ENCODE data around the gene SLC14A1.
"Not testable (repeated sequence)": the region's sequence is repeated elsewhere in the genome, so short reads cannot be mapped to it uniquely, and the experiment has no call there.

The SLC14A1 gene

DNA sequence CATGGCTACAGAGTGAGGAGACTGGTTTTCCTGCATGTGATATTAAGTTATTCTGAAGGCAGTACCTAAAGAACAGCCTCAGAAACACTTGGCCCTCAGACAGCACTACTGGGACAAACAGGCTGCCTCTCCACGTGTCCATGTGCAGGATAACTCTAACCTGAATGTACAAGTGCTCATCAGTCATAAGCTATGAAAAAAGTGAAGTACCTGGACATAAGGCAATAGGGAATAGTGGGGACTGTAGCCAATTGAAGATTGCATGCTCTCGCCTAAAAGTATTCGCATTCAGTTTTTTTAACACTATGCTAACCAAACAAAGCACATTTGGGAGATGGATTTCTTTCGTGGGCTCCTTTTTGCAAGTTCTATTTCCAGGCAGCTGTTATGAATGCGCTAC is 33.0 kb downstream of the SLC14A1 start:
- no peak for DNase-seq (ENCODE audit: low read depth in 2 of 2)

- DNase-seq (ENCODE audit: low read depth in 2 of 2), result not testable (repeated sequence)
These were observed 33.7 kb downstream of the SLC14A1 start for GRCh38 chr18:45757644-45758043.

GRCh38 chr18:45760462-45761036 is 36.6 kb downstream of the SLC14A1 start:
- DNase-seq (ENCODE audit: low read depth in 2 of 2), result no peak

DNA sequence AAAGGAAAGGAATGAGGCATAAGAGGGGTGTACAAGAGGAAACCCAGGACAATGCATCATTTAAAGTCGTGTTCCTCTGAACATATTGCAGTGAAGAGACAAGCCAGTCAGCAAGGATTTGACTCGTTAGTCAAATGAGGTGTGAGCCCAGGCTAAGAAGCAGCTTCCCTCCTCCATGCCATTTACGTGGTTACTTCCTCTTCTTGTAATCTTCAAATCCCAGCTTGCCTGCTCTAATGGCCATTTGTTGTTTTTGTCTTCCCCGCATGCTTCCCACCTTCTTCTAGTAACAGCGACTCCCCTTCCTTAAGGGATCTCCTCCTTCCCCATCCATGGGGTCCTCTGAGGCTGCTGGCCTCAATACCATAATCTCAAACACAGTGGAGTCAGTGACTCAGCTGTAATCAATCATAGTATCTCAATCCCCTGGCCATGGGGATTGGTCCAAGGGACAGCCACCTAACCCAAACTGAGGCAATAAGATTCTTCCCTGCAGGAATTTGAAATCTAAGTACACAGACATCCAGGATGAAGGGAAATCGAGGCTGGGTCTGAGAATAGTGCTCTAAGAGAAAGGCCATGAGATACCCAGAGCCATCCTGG is 37.6 kb downstream of the SLC14A1 start:
- DNase-seq (ENCODE audit: low read depth in 2 of 2), result no peak

- no peak for DNase-seq (ENCODE audit: low read depth in 2 of 2)
These were observed 40.2 kb downstream of the SLC14A1 start for GRCh38 chr18:45764000-45764686.

- DNase-seq (ENCODE audit: low read depth in 2 of 2), result no peak
These were observed 41.8 kb downstream of the SLC14A1 start for GRCh38 chr18:45765796-45766195.

DNA sequence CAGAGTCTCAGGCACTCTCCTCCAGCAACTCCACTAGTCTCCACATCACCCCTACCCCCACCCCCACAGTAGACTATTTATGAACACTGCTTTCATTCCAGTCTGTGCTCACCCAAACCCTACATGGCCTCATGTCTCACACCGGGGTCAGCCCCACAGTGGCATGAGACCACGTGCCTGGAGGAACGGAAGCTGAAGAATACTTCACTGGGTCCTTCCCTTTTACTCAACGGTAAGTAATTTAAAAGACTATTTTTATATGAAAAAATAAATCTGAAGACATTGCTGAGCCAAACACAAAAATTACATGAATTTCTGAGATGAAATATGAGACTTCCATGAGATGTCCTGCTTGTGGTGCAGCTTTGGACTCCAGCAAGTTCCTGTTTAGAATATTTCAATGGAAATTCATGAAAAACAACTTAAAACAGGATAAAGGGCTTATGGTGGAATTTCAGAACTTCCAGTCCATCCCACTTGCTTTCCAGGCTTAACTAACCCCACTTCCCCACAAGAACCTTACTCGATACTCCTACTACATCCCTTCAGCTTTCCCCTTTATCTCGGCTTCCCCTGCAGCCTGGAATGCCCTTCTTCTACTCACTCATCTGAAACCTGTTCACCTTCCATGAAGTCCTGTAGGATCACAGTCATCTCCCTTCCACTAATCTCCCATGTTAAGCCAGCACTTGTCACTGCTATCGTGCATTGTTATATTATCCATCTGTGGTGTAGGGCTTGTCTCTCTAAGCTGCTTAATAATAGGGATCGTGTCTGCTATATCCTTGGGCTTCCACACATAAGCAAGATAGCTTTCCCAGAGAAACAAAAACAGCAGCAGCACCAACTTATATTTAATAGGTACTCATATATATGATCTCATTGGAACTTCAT is 47.9 kb downstream of the SLC14A1 start:
- DNase-seq (ENCODE audit: low read depth in 2 of 2), result no peak

- peak in 1 of 2 experiments; percentile 56 for DNase-seq (ENCODE audit: low read depth in 2 of 2)
These were observed 50.1 kb downstream of the SLC14A1 start for GRCh38 chr18:45774065-45774521.

DNA sequence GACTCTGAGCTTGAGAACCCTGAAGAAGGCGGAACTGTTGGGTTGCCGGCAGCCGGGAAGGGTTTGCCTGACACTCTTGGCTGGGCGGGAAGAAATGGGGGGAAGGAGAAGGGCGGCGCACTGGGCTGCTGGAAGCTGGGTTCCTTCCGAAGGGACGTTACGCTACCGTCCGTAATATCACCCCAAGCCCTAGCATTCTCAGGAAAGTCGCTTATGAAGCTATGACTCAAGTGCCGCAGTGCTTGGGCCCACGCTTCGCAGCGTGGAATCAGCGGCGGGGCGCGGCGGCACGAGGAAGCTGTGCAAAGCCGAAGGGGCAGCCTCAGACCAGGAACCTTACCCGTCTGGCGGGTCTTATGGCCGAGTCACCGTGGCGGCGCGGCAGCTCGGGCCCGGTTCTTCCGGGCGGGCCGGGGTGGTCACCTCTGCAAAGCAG is 51.3 kb downstream of the SLC14A1 start:
- DNase-seq (ENCODE audit: low read depth in 2 of 2), result peak in 1 of 2 experiments; percentile 49

DNA sequence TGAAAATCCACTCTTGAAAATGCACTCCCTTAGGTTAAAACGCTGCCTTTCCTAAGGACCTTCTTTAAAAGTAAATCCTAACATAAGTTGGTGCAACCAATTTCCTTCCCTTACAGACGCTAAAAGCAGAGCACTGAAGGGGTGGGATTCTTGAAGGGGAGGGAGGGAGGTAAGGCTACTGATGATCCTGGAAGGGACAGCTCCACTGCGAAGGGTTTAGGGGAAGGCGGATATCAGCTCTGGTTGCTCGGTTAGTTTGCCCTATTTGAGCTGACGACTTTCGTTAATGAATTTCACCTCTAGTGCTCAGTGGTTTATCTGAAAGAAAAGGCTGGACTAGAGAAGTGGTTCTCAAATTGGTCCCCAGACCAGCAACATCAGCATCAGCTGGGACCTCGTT is 51.8 kb downstream of the SLC14A1 start:
- no peak for DNase-seq (ENCODE audit: low read depth in 2 of 2)

DNA sequence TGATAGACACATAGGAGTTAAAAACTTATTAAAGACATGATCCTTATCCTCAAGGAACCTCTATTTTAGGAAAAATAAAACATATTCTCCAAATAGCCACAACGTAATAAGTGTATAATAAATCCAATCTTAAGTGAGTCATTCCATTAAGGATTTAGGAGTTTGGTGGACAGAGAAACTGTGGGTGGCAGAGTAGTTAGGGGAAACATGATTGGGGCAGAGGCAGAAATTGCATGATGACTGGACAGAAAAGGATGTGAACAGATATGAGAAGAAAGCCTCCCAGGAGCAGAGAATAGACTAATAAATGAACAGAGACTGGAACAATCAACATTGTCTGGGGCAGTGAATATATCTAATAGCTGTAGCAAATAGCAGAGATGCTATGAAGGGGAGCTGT is 53.4 kb downstream of the SLC14A1 start:
- DNase-seq (ENCODE audit: low read depth in 2 of 2), result peak; percentile 80 to 83

- no peak for DNase-seq (ENCODE audit: low read depth in 2 of 2)
These were observed 56.6 kb downstream of the SLC14A1 start for GRCh38 chr18:45780568-45780967.

- no peak for DNase-seq (ENCODE audit: low read depth in 2 of 2)
These were observed 58.7 kb downstream of the SLC14A1 start for GRCh38 chr18:45782662-45783061.

GRCh38 chr18:45783097-45784075 is 59.4 kb downstream of the SLC14A1 start:
- DNase-seq (ENCODE audit: low read depth in 2 of 2), result peak; percentile 71 to 73

GRCh38 chr18:45785134-45785533 is 61.2 kb downstream of the SLC14A1 start:
- DNase-seq (ENCODE audit: low read depth in 2 of 2), result no peak

GRCh38 chr18:45786941-45787340 is 63.0 kb downstream of the SLC14A1 start:
- no peak for DNase-seq (ENCODE audit: low read depth in 2 of 2)

DNA sequence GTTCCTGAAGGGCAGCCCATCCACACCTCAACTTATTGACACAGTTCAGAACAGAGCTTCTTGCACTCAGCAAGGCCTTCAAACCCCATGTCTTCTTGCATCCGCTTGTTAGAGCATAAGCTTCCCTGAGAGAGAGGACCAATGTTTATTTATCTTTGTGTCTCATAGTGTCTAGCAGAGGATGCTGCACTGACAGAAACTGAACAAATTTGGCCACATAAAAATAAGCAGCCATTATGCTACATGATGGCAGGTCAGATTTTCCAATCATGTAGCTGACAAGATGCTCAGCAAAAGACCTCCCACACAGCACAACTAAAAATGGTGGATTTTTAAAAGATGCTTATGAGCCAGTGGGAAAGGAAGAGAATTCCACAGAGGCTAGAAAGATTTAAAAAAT is 63.4 kb downstream of the SLC14A1 start:
- no peak for DNase-seq (ENCODE audit: low read depth in 2 of 2)

GRCh38 chr18:45788861-45789260 is 64.9 kb downstream of the SLC14A1 start:
- DNase-seq (ENCODE audit: low read depth in 2 of 2), result no peak

GRCh38 chr18:45792506-45793263 is 68.7 kb downstream of the SLC14A1 start:
- DNase-seq (ENCODE audit: low read depth in 2 of 2), result no peak

Measured in fibroblast of skin of left quadriceps (primary cell).